Nephron (organoid): ENCODE results near the gene RAVER2.

Experiments used
- H3K27ac Mint-ChIP-seq, 3 experiments: 2 replicates each; pipeline ENCODE4 v1.8.0; 2020; ENCODE audit warnings: mixed read lengths in 3 of 3, mild to moderate bottlenecking in 2 of 3, moderate library complexity in 1 of 3
- H3K27me3 Mint-ChIP-seq: 2 replicates; pipeline ENCODE4 v1.8.0; 2021; ENCODE audit warnings: low read depth, mild to moderate bottlenecking, moderate library complexity, mixed read lengths
- H3K36me3 Mint-ChIP-seq: 2 replicates; pipeline ENCODE4 v1.8.0; 2020; ENCODE audit warnings: low read depth, mixed read lengths
- H3K4me1 Mint-ChIP-seq: 2 replicates; pipeline ENCODE4 v1.8.0; 2020; ENCODE audit warnings: mixed read lengths
- H3K4me3 Mint-ChIP-seq, 3 experiments: 2 replicates each; pipeline ENCODE4 v1.8.0; 2020; ENCODE audit warnings: mild to moderate bottlenecking in 3 of 3, mixed read lengths in 3 of 3, moderate library complexity in 2 of 3
- H3K9me3 Mint-ChIP-seq: 2 replicates; pipeline ENCODE4 v1.8.0; 2020; ENCODE audit warnings: mixed read lengths
- CTCF ChIP-seq, 3 experiments: fragments of 200-600 bp; sonication (generic); IDR thresholded peaks; one replicate each; pipeline ENCODE4 v1.5.0; 2021; ENCODE audit warnings: antibody characterized with exemption in 3 of 3; ENCODE audit not compliant: unreplicated experiment in 3 of 3

RAVER2 gene

GRCh38 chr1:64854674-64855073, 109.8 kb downstream of the RAVER2 start:
- no peaks in the 10 kb centered on the region for H3K9me3 Mint-ChIP-seq
- H3K36me3 Mint-ChIP-seq, result peaks cover 78% of the 10 kb centered on the region
- no peak overlapping the region for H3K27ac Mint-ChIP-seq
- no peak for TF ChIP-seq CTCF (IDR thresholded peaks at IDR 0.05; ENCODE audit: unreplicated experiment in 3 of 3)
- no peaks in the 10 kb centered on the region for H3K27me3 Mint-ChIP-seq
- H3K4me3 Mint-ChIP-seq, result no peak overlapping the region
- H3K4me1 Mint-ChIP-seq, result no peaks in the 10 kb centered on the region

GRCh38 chr1:64855557-64855956, 110.7 kb downstream of the RAVER2 start:
- no peak overlapping the region for H3K27ac Mint-ChIP-seq
- H3K27me3 Mint-ChIP-seq, result no peaks in the 10 kb centered on the region
- H3K9me3 Mint-ChIP-seq, result no peaks in the 10 kb centered on the region
- H3K4me3 Mint-ChIP-seq, result no peak overlapping the region
- H3K36me3 Mint-ChIP-seq, result peaks cover 75% of the 10 kb centered on the region
- no peak for TF ChIP-seq CTCF (IDR thresholded peaks at IDR 0.05; ENCODE audit: unreplicated experiment in 3 of 3)
- H3K4me1 Mint-ChIP-seq, result no peaks in the 10 kb centered on the region

GRCh38 chr1:64856553-64856952, 111.7 kb downstream of the RAVER2 start:
- Mint-ChIP-seq H3K9me3 (no peaks in the 10 kb centered on the region), H3K27ac (no peak overlapping the region), H3K4me1 (no peaks in the 10 kb centered on the region), H3K4me3 (no peak overlapping the region), H3K36me3 (peaks cover 78% of the 10 kb centered on the region), H3K27me3 (no peaks in the 10 kb centered on the region)
- TF ChIP-seq CTCF (IDR thresholded peaks at IDR 0.05; ENCODE audit: unreplicated experiment in 3 of 3), result no peak

DNA sequence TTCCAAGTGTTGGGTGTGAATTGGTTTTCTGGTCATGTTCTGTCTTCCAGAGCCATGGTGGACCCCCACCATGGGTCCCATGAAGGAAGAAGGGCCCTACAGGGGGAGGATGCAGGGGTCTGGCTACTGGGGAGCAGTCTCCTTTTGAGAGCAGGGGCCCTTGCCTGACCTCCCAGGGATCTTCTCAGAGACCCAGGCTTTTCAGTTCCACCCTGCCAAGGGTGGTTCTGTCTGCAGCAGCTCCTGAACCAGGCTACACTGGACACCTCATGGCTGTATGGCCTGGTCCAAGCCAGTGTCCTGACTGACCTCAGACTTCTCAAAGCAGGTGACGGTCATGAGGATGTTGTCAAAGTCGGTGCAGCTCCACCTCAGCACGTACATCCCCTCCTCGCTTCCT, 112.5 kb downstream of the RAVER2 start:
- H3K4me3 Mint-ChIP-seq, result no peak overlapping the region
- H3K4me1 Mint-ChIP-seq, result no peaks in the 10 kb centered on the region
- no peaks in the 10 kb centered on the region for H3K9me3 Mint-ChIP-seq
- H3K27ac Mint-ChIP-seq, result no peak overlapping the region
- TF ChIP-seq CTCF (IDR thresholded peaks at IDR 0.05; ENCODE audit: unreplicated experiment in 3 of 3), result no peak
- no peaks in the 10 kb centered on the region for H3K27me3 Mint-ChIP-seq
- H3K36me3 Mint-ChIP-seq, result peaks cover 75% of the 10 kb centered on the region

DNA sequence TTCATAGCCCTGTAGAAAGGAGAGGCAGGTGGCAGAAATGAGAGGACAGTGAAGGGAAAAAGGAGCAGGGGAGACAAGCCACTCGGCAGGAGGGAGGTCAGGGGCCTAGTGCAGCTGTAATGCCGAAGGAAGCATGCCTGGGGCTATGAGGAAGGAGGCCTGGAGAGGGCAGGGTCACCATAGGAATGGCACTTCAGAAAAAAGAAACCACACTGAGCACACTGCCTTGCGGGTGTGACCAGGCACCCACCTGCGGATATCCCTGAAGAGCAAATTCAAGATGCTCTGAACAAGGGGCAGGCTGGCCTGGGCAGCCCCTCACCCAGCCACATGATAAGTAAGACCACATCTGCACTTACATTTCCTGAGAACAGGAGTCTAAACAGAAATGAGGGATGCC, 116.7 kb downstream of the RAVER2 start:
- H3K36me3 Mint-ChIP-seq, result peaks cover 70% of the 10 kb centered on the region

More for the DNA sequence above, 116.7 kb downstream of the RAVER2 start:
- TF ChIP-seq CTCF (IDR thresholded peaks at IDR 0.05; ENCODE audit: unreplicated experiment in 3 of 3), result peak; percentile 13 to 42 (median 14)
- H3K4me3 Mint-ChIP-seq, result no peak overlapping the region
- no peaks in the 10 kb centered on the region for H3K9me3 Mint-ChIP-seq
- H3K27me3 Mint-ChIP-seq, result no peaks in the 10 kb centered on the region
- H3K27ac Mint-ChIP-seq, result no peak overlapping the region
- H3K4me1 Mint-ChIP-seq, result no peaks in the 10 kb centered on the region
